ENCODE data around the gene CECR2.
"Not testable (repeated sequence)": the region's sequence is repeated elsewhere in the genome, so short reads cannot be mapped to it uniquely, and the experiment has no call there.

The CECR2 gene

GRCh38 chr22:17518406-17518805 is 149.1 kb downstream of the CECR2 start:
- no peak for DNase-seq (ENCODE audit: low read depth)

- not testable (repeated sequence) for DNase-seq (ENCODE audit: low read depth)
Measured at GRCh38 chr22:17521971-17522370, 152.7 kb downstream of the CECR2 start.

- DNase-seq (ENCODE audit: low read depth), result no peak
Measured at GRCh38 chr22:17523925-17524324, 154.7 kb downstream of the CECR2 start.

GRCh38 chr22:17536269-17536668 is 167.0 kb downstream of the CECR2 start:
- DNase-seq (ENCODE audit: low read depth), result no peak

- DNase-seq (ENCODE audit: low read depth), result no peak
Measured at GRCh38 chr22:17537155-17537554, 167.9 kb downstream of the CECR2 start.

- DNase-seq (ENCODE audit: low read depth), result no peak
Measured at GRCh38 chr22:17540481-17540880, 171.2 kb downstream of the CECR2 start.

GRCh38 chr22:17541476-17541875 is 172.2 kb downstream of the CECR2 start:
- DNase-seq (ENCODE audit: low read depth), result no peak

- DNase-seq (ENCODE audit: low read depth), result no peak
Measured at GRCh38 chr22:17542452-17542851, 173.2 kb downstream of the CECR2 start.

- DNase-seq (ENCODE audit: low read depth), result no peak
Measured at GRCh38 chr22:17548010-17548755, 178.9 kb downstream of the CECR2 start.

- DNase-seq (ENCODE audit: low read depth), result no peak
Measured at GRCh38 chr22:17548756-17549035, 179.4 kb downstream of the CECR2 start.

GRCh38 chr22:17549183-17549582 is 179.9 kb downstream of the CECR2 start:
- DNase-seq (ENCODE audit: low read depth), result no peak

GRCh38 chr22:17549655-17550054 is 180.4 kb downstream of the CECR2 start:
- DNase-seq (ENCODE audit: low read depth), result no peak

- DNase-seq (ENCODE audit: low read depth), result no peak
Measured at GRCh38 chr22:17552737-17553136, 183.5 kb downstream of the CECR2 start.

GRCh38 chr22:17554814-17555213 is 185.6 kb downstream of the CECR2 start:
- no peak for DNase-seq (ENCODE audit: low read depth)

- no peak for DNase-seq (ENCODE audit: low read depth)
Measured at GRCh38 chr22:17559188-17559587, 189.9 kb downstream of the CECR2 start.

GRCh38 chr22:17562906-17563870 is 193.9 kb downstream of the CECR2 start, which contains the start of gene SLC25A18:
Gene SLC25A18, plus strand, starts transcription at chr22:17563498. Its CDS starts 16,447 bp downstream, at chr22:17579945.
- DNase-seq (ENCODE audit: low read depth), result no peak

GRCh38 chr22:17563936-17564391 is 194.7 kb downstream of the CECR2 start:
- DNase-seq (ENCODE audit: low read depth), result no peak

GRCh38 chr22:17566016-17566687 is 196.9 kb downstream of the CECR2 start:
- not testable (repeated sequence) for DNase-seq (ENCODE audit: low read depth)

GRCh38 chr22:17566776-17567175 is 197.5 kb downstream of the CECR2 start:
- no peak for DNase-seq (ENCODE audit: low read depth)

- DNase-seq (ENCODE audit: low read depth), result no peak
Measured at GRCh38 chr22:17569971-17570511, 200.8 kb downstream of the CECR2 start.

- DNase-seq (ENCODE audit: low read depth), result no peak
Measured at GRCh38 chr22:17570851-17571631, 201.8 kb downstream of the CECR2 start.
